SIG-M5 treated with dmso at 0.1 percent for 504 hours (cell line): ENCODE measurements around the gene CHRNG.
A peak's percentile ranks its signal among the peaks of the same experiment; 100 is the strongest.

ENCODE experiments used
- DNase-seq: peaks from one replicate; lab custom pipeline; 2025; ENCODE audit not compliant: unreplicated experiment; lab: John Stamatoyannopoulos, UW

Gene CHRNG

GRCh38 chr2:232574674-232575403 is 35.3 kb downstream of the CHRNG start:
- no peak for DNase-seq

DNA sequence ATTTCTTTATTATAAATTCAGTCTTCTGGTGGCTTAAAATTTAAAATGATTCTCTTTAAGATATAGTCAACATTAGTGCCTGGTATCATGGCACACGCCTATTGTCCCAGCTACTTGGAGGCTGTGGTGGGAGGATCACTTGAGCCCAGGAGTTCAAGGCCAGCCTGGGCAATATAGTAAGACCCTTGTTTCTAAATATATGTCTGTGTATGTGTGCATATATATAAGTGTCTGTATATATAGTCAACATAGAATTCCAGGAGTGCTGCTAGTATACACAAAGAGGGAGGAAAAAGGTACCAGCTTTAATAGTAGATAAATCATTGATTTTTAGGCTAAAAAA is 35.9 kb downstream of the CHRNG start:
- no peak for DNase-seq

GRCh38 chr2:232576995-232577394 is 37.5 kb downstream of the CHRNG start:
- DNase-seq = no peak

- no peak for DNase-seq
Measured at GRCh38 chr2:232577841-232578240, 38.3 kb downstream of the CHRNG start.

GRCh38 chr2:232578626-232579025 is 39.1 kb downstream of the CHRNG start:
- no peak for DNase-seq

DNA sequence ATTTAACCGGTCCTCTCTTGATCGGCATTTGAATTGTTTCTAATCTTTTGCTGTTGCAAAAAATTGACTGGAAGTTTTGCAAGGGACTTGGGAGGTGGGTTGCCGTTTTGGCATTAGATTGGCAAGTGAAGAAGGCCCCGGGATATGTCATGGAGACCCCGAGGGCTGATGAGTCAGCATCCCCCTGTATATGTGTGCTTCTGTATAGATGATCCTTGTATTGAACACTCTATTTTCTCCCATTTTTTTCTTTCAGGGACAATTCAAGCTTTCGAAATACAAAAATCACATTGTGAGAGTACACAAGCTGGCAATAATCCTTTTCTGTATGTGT is 41.1 kb downstream of the CHRNG start:
- no peak for DNase-seq

GRCh38 chr2:232581725-232582124 is 42.2 kb downstream of the CHRNG start:
- no peak for DNase-seq

DNA sequence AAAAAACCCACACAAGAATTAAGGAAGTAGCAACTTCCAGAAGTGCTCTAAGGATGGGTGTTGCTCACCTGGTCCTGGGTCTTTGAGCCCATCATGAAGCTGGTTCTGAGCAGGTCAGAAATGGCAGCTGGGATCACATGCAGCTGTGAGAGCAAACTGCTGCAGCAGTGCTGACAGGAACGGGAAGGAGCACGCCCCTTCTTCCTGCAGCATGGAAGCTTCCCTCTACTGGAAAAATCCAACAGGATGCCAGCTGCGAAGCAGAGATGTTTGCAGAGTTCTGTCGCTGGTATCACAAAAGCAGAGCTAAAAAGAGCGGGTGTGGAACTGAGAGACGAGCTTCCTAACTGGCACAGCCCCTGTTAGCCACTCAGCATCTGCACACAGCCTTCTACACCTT is 44.7 kb downstream of the CHRNG start:
- no peak for DNase-seq

DNA sequence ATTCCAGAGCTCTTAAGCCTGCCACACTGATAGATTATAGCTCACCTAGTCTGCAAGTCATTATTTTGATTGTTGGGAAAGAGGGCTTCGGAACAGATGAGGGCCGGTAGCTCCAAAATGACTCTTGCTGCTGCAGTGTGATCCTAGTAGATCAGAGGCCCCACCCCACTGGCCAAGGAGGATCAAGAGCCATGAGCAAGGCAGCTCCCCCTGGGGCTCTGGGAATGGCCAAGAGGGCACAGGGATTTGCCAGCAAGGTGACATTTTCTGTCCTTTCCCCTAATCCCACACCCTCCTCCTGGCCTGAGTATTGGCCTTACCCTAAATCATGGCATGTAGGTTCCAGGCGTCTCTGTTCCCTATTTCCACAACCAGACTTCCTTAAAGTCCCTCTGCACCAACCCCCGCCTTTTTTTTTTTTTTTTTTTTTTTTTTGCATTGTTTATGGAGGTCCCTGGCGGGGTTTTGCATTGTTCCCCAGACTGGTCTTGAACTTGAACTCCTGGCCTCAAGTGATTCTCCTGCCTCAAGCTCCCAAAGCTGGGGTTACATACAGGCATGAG is 47.5 kb downstream of the CHRNG start:
- DNase-seq = no peak

GRCh38 chr2:232587512-232587911 is 48.0 kb downstream of the CHRNG start:
- DNase-seq = peak; percentile 49

DNA sequence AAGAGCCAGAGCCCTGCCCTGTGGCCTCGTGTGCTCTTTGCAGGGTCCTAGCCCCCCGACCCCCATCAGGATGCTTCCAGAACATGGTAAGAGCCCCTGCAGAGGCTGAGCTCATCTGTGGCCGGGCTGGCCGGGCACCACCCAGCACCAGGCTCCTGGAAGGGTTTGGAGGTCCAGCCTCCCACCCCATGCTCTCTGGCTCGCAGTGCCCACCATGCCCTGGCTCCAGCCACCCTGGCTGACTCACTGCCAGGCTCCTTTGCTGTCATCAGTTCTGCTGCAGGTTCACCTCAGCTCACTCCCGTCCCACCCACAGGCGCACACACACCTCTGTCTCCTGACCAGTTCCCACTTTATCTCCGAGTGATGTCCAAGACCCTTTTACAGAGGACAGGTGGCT is 48.5 kb downstream of the CHRNG start:
- no peak for DNase-seq

DNA sequence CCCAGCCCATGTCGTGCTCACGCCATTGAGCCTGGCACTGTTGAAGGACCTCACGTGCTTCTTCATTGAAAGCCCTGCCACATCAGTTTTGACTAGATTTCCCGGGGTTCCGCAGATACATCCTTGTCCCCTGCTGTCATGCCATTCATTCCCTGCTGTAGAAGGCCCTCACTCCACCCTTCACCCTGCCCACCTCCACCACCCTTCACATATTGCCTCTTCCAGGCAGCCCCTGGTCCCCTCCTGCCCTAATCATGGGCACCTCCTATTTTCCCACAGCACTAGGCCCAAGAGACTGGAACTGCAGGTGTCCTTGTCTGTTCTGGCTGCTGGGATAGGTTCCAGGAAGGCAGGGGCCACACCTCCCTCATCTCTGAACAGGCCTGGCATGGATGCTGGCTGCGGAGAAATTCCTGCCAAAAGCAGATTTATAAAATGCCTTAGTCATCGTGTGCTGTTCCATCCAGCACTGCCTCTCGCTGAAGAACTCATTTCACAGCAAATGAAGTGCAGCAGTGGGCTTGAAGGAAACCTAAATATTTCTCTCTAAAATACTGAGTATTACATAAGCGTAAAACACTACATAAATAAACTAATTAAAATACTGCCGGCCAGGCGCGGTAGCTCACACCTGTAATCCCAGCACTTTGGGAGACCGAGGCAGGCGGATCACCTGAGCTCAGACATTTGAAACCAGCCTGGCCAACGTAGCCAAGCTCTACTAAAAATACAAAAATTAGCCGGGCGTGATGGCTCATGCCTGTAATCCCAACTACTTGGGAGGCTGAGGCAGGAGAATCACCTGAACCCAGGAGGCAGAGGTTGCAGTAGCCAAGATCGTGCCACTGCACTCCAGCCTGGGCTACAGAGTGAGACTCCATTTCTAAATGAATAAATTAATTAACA is 49.4 kb downstream of the CHRNG start:
- DNase-seq = no peak

- no peak for DNase-seq
Measured at GRCh38 chr2:232592772-232593395, 53.4 kb downstream of the CHRNG start.

DNA sequence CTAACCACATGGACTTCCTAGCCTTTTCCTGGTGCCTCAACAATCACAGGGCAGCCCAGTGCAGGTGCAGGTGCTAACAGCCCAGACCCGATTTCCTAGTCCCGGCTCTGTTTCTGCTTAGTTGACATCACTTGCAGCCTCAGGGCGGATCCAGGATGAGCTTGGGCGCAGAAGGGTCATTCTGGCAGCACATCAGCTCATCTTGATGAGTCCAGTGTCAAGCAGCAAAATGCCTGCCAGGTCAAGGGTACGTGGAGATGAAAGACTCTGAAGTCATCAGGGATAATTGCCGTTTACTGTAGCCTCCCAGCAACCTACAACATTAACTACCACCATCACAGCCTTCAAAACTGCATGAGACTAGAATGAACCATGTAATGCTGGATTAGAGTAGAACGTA is 54.5 kb downstream of the CHRNG start:
- DNase-seq = no peak
